GM18511 (cell line): ENCODE data around the gene LTB4R.
A peak's percentile ranks its signal among the peaks of the same experiment; 100 is the strongest.

ENCODE experiments used
- ATAC-seq: cut with Tn5 transposase; IDR thresholded peaks from one replicate; pipeline ENCODE4 v1.9.1; 2021; ENCODE audit warnings: mild to moderate bottlenecking, moderate library complexity; ENCODE audit not compliant: unreplicated experiment

LTB4R gene

GRCh38 chr14:24310646-24311604, at the start of gene LTB4R:
TSS of gene LTB4R (plus strand) at chr14:24311502. CDS start at chr14:24315652, 4,150 bp downstream.
- peak; percentile 76 for ATAC-seq

GRCh38 chr14:24261969-24262327, 49.4 kb upstream of the LTB4R start:
- no peak for ATAC-seq

- no peak for ATAC-seq
Measured at GRCh38 chr14:24262821-24263733, 48.2 kb upstream of the LTB4R start, which contains the start of gene TGM1. TSS of gene TGM1 (minus strand) at chr14:24263177. CDS start at chr14:24262352, 825 bp downstream.

GRCh38 chr14:24263848-24264247, 47.5 kb upstream of the LTB4R start:
- ATAC-seq = no peak

GRCh38 chr14:24264298-24264697, 47.0 kb upstream of the LTB4R start:
- no peak for ATAC-seq

GRCh38 chr14:24266344-24267244, 44.7 kb upstream of the LTB4R start:
- no peak for ATAC-seq

GRCh38 chr14:24267516-24267915, 43.8 kb upstream of the LTB4R start:
- ATAC-seq = no peak

- no peak for ATAC-seq
Measured at GRCh38 chr14:24268225-24268624, 43.1 kb upstream of the LTB4R start.

- ATAC-seq = no peak
Measured at GRCh38 chr14:24269368-24269767, 41.9 kb upstream of the LTB4R start.

- no peak for ATAC-seq
Measured at GRCh38 chr14:24269910-24270536, 41.3 kb upstream of the LTB4R start.

GRCh38 chr14:24270537-24271133, 40.7 kb upstream of the LTB4R start:
- peak; percentile 3 for ATAC-seq

- peak; percentile 86 for ATAC-seq
Measured at GRCh38 chr14:24271134-24271833, 40.0 kb upstream of the LTB4R start, which contains the start of gene RABGGTA. TSS of gene RABGGTA (minus strand) at chr14:24271597. CDS start at chr14:24271115, 482 bp downstream.

- ATAC-seq = no peak
Measured at GRCh38 chr14:24271834-24272263, 39.5 kb upstream of the LTB4R start.

- ATAC-seq = no peak
Measured at GRCh38 chr14:24272467-24272866, 38.8 kb upstream of the LTB4R start.

- ATAC-seq = no peak
Measured at GRCh38 chr14:24273422-24273998, 37.8 kb upstream of the LTB4R start.

GRCh38 chr14:24274101-24274543, 37.2 kb upstream of the LTB4R start:
- peak; percentile 52 for ATAC-seq

- ATAC-seq = no peak
Measured at GRCh38 chr14:24277071-24277470, 34.2 kb upstream of the LTB4R start.

GRCh38 chr14:24277606-24278321, 33.5 kb upstream of the LTB4R start:
- no peak for ATAC-seq
